ENCODE data around the gene XXYLT1. TPM values are rescaled to one million over a fixed set of nuclear protein-coding genes. Genes with fewer than 3 reads are reported as not detected.

The XXYLT1 gene
- total RNA-seq, 1 donor from 2014 or later, result 16.4 TPM

DNA sequence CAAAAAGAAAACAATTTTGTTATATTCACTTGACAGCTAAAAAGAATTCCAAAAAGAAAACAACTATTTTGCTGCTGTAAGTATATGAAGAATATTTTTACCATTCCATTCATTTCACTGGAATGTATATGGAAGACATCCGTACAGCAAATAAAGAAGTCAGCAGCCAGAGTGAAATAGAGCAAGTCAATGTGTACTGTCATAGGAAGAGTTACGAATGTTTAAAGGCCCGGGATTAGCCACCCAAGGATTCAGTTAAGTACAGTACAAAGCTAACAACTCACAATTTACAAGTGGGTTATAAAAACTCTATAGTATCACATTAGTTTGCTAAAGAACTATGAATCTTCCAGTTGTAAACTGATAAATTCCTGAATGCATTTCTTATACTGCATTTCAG lies 14.4 kb upstream of the XXYLT1 start:
- no peak overlapping the region for H3K27ac ChIP-seq
- no peaks in the 10 kb centered on the region for H4K20me1 ChIP-seq (ENCODE audit: low read depth)
- no peak for DNase-seq (ENCODE audit: low spot score)
- H3K4me1 Mint-ChIP-seq, result no peaks in the 10 kb centered on the region
- H2AFZ ChIP-seq (replicated peaks), result no peak overlapping the region
- no peaks in the 10 kb centered on the region for H3K27me3 ChIP-seq
- no peak overlapping the region for H3K27ac Mint-ChIP-seq
- H3K4me3 ChIP-seq, result no peak overlapping the region
- H3K9ac ChIP-seq, result no peak overlapping the region
- H3K4me1 ChIP-seq, result no peaks in the 10 kb centered on the region
- peaks cover 11% of the 10 kb centered on the region for H3K36me3 Mint-ChIP-seq
- peaks cover 9% of the 10 kb centered on the region for H3K36me3 ChIP-seq
- no peaks in the 10 kb centered on the region for H3K9me3 Mint-ChIP-seq
- TF ChIP-seq EZH2phosphoT487 (IDR thresholded peaks at IDR 0.05) (no peak), EZH2 (IDR thresholded peaks at IDR 0.05) (no peak)
- TF ChIP-seq, protein P1, sequence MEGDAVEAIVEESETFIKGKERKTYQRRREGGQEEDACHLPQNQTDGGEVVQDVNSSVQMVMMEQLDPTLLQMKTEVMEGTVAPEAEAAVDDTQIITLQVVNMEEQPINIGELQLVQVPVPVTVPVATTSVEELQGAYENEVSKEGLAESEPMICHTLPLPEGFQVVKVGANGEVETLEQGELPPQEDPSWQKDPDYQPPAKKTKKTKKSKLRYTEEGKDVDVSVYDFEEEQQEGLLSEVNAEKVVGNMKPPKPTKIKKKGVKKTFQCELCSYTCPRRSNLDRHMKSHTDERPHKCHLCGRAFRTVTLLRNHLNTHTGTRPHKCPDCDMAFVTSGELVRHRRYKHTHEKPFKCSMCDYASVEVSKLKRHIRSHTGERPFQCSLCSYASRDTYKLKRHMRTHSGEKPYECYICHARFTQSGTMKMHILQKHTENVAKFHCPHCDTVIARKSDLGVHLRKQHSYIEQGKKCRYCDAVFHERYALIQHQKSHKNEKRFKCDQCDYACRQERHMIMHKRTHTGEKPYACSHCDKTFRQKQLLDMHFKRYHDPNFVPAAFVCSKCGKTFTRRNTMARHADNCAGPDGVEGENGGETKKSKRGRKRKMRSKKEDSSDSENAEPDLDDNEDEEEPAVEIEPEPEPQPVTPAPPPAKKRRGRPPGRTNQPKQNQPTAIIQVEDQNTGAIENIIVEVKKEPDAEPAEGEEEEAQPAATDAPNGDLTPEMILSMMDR (IDR thresholded peaks at IDR 0.05), result no peak
- no peaks in the 10 kb centered on the region for H3F3A ChIP-seq (ENCODE audit: low read depth)
- no peaks in the 10 kb centered on the region for H3K27me3 Mint-ChIP-seq (ENCODE audit: insufficient read depth, low read depth)
- H3K9me3 ChIP-seq (ENCODE audit: low read depth), result no peaks in the 10 kb centered on the region
- no peak overlapping the region for H3K4me3 Mint-ChIP-seq
- H3K79me2 ChIP-seq (ENCODE audit: low read depth), result no peaks in the 10 kb centered on the region
- no peak overlapping the region for H3K4me2 ChIP-seq

DNA sequence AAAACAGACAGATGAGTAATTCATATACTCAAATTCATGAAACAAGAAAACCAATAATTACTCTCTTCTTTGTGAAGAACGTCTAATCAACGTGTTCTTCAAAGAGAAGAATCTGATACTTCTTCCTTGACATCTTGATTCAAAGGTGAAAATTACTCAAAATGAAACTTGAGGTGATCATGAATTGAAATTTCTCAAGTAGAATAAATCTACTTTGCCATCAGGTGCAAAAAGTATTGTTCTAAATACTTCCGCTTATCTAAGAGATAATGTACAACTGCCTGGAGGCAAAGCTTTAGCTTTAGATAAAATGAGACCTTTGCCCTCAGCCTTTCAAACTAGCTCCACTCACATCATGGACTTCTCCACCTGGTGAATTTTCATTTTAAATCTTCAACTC lies 13.9 kb upstream of the XXYLT1 start:
- Histone ChIP-seq H3K9me3 (ENCODE audit: low read depth) (no peaks in the 10 kb centered on the region), H3K79me2 (ENCODE audit: low read depth) (no peaks in the 10 kb centered on the region), H3K4me1 (no peaks in the 10 kb centered on the region), H3K27me3 (no peaks in the 10 kb centered on the region), H3K4me3 (no peak overlapping the region), H3K9ac (no peak overlapping the region), H3K27ac (no peak overlapping the region), H3K4me2 (no peak overlapping the region), H2AFZ (replicated peaks) (no peak overlapping the region), H4K20me1 (ENCODE audit: low read depth) (no peaks in the 10 kb centered on the region), H3K36me3 (peaks cover 9% of the 10 kb centered on the region), H3F3A (ENCODE audit: low read depth) (no peaks in the 10 kb centered on the region)
- DNase-seq (ENCODE audit: low spot score), result no peak
- Mint-ChIP-seq H3K27me3 (ENCODE audit: insufficient read depth, low read depth) (no peaks in the 10 kb centered on the region), H3K9me3 (no peaks in the 10 kb centered on the region), H3K4me1 (no peaks in the 10 kb centered on the region), H3K4me3 (no peak overlapping the region), H3K36me3 (peaks cover 11% of the 10 kb centered on the region), H3K27ac (no peak overlapping the region)
- TF ChIP-seq EZH2phosphoT487 (IDR thresholded peaks at IDR 0.05), result no peak
- no peak for TF ChIP-seq EZH2 (IDR thresholded peaks at IDR 0.05)
- TF ChIP-seq, protein P1 (IDR thresholded peaks at IDR 0.05), result no peak

DNA sequence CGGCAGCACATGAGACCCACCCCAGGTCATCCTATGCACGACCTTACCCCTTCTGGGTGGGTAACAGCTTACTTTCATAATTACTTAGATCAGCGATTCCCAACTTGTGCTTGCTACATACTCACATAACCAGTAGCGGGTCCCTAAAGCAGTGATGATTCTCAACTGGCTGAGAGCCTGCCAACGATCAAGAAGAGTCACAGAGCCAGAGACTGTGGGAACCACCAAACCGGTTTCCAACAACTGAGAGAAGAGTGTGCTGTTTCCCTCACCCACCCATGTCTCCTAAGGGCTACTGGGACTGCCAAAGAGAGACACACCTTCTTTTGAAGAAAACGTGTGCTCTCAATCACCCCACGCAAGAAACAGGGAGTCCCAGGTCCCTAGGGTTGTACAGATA lies 12.0 kb upstream of the XXYLT1 start:
- Histone ChIP-seq H3K4me3 (no peak overlapping the region), H3K79me2 (ENCODE audit: low read depth) (no peaks in the 10 kb centered on the region), H3K9me3 (ENCODE audit: low read depth) (no peaks in the 10 kb centered on the region), H3K9ac (no peak overlapping the region), H3K36me3 (peaks cover 11% of the 10 kb centered on the region), H3K4me2 (no peak overlapping the region), H3K27ac (no peak overlapping the region), H2AFZ (replicated peaks) (no peak overlapping the region), H3K4me1 (no peaks in the 10 kb centered on the region), H3K27me3 (no peaks in the 10 kb centered on the region), H3F3A (ENCODE audit: low read depth) (no peaks in the 10 kb centered on the region), H4K20me1 (ENCODE audit: low read depth) (no peaks in the 10 kb centered on the region)
- H3K27me3 Mint-ChIP-seq (ENCODE audit: insufficient read depth, low read depth), result no peaks in the 10 kb centered on the region
- no peaks in the 10 kb centered on the region for H3K9me3 Mint-ChIP-seq
- DNase-seq (ENCODE audit: low spot score), result no peak
- H3K4me1 Mint-ChIP-seq, result no peaks in the 10 kb centered on the region
- H3K27ac Mint-ChIP-seq, result no peak overlapping the region
- TF ChIP-seq EZH2 (IDR thresholded peaks at IDR 0.05) (no peak), EZH2phosphoT487 (IDR thresholded peaks at IDR 0.05) (no peak)
- TF ChIP-seq, protein P1 (IDR thresholded peaks at IDR 0.05), result no peak
- no peak overlapping the region for H3K4me3 Mint-ChIP-seq
- peaks cover 10% of the 10 kb centered on the region for H3K36me3 Mint-ChIP-seq
